Urinary bladder (tissue), 4 donors: ENCODE measurements around the gene CNPY4. TPM values are rescaled to one million over a fixed set of nuclear protein-coding genes. Genes with fewer than 3 reads are reported as not detected.

Source experiments
- DNase-seq: peaks from one replicate; pipeline ENCODE4 v3.0.0-alpha.2; 2015; ENCODE audit errors: extremely low spot score
- H3K27ac ChIP-seq: one replicate; pipeline ENCODE4 v1.5.1; 2013; ENCODE audit warnings: low read depth, mild to moderate bottlenecking, moderate library complexity
- H3K36me3 ChIP-seq: one replicate; pipeline ENCODE4 v1.6.1; 2013; ENCODE audit warnings: mild to moderate bottlenecking, moderate library complexity; ENCODE audit not compliant: insufficient read depth
- H3K4me1 ChIP-seq: one replicate; pipeline ENCODE4 v1.6.1; 2013; ENCODE audit warnings: mild to moderate bottlenecking, moderate library complexity; ENCODE audit not compliant: insufficient read depth
- H3K4me3 ChIP-seq: one replicate; pipeline ENCODE4 v1.5.1; 2013; ENCODE audit warnings: low read depth, low read length
- WGBS: extraction: QIAGEN DNeasy Blood & Tissue Kit; methylation state at CpG from one replicate; pipeline ENCODE4 v1.1.7; 2013; 5-methylcytosine and 5-hydroxymethylcytosine counted together
- polyA plus RNA-seq: library from polyadenylated mRNA; stranded (reverse); fragments of 200-250 nt; gene quantifications from one replicate; pipeline ENCODE4 v1.2.3, GENCODE V29; 2013
- total RNA-seq: library from RNA; depleted of rRNA; stranded (reverse); fragments of >200 nt; gene quantifications from one replicate; pipeline ENCODE4 v1.2.3, GENCODE V29; 2014
- donor health status: healthy with polysubstance abuse.
- donor health status: healthy.

CNPY4 gene
- total and polyA plus RNA-seq, 2 donors = 26.1 to 34.5 TPM

- Histone ChIP-seq H3K4me1 (no peaks in the 10 kb centered on the region), H3K4me3 (no peak overlapping the region), H3K27ac (no peak overlapping the region), H3K36me3 (no peaks in the 10 kb centered on the region)
- 31% methylated on average over 10 of the region's 10 CpGs for WGBS
- no peak for DNase-seq
These were observed 32.2 kb upstream of the CNPY4 start for GRCh38 chr7:100087055-100087750.

GRCh38 chr7:100088095-100088620, 31.3 kb upstream of the CNPY4 start:
- H3K36me3 ChIP-seq = no peaks in the 10 kb centered on the region
- peak overlapping the region; percentile 64 for H3K4me3 ChIP-seq
- peak overlapping the region; percentile 79 for H3K27ac ChIP-seq
- 76% methylated on average over 11 of the region's 11 CpGs for WGBS
- DNase-seq = no peak
- no peaks in the 10 kb centered on the region for H3K4me1 ChIP-seq

GRCh38 chr7:100088621-100089457, 30.6 kb upstream of the CNPY4 start, which contains the start of gene COPS6:
Gene COPS6 (plus strand): TSS chr7:100088969. CDS start chr7:100088991, 22 bp downstream.
- DNase-seq = no peak
- Histone ChIP-seq H3K36me3 (no peaks in the 10 kb centered on the region), H3K4me1 (no peaks in the 10 kb centered on the region), H3K27ac (peak within 1 kb of the TSS; percentile 79), H3K4me3 (peak within 1 kb of the TSS; percentile 64)
- under 1% methylated on average over 68 of the region's 68 CpGs for WGBS

- no peak overlapping the region for H3K27ac ChIP-seq
- no peak for DNase-seq
- H3K36me3 ChIP-seq = no peaks in the 10 kb centered on the region
- no peaks in the 10 kb centered on the region for H3K4me1 ChIP-seq
- peak overlapping the region; percentile 64 for H3K4me3 ChIP-seq
- 23% methylated on average over 7 of the region's 7 CpGs for WGBS
These were observed 29.8 kb upstream of the CNPY4 start for GRCh38 chr7:100089458-100090196.

- no peak for DNase-seq
- WGBS = 84% methylated on average over 14 of the region's 14 CpGs
- no peaks in the 10 kb centered on the region for H3K36me3 ChIP-seq
- H3K4me3 ChIP-seq = no peak overlapping the region
- no peaks in the 10 kb centered on the region for H3K4me1 ChIP-seq
- no peak overlapping the region for H3K27ac ChIP-seq
These were observed 28.7 kb upstream of the CNPY4 start for GRCh38 chr7:100090527-100091410.

- WGBS = 50% methylated on average over 19 of the region's 19 CpGs
- Histone ChIP-seq H3K4me3 (no peak overlapping the region), H3K36me3 (peaks cover 2% of the 10 kb centered on the region), H3K27ac (no peak overlapping the region), H3K4me1 (no peaks in the 10 kb centered on the region)
- no peak for DNase-seq
These were observed 27.8 kb upstream of the CNPY4 start for GRCh38 chr7:100091411-100092181.

DNA sequence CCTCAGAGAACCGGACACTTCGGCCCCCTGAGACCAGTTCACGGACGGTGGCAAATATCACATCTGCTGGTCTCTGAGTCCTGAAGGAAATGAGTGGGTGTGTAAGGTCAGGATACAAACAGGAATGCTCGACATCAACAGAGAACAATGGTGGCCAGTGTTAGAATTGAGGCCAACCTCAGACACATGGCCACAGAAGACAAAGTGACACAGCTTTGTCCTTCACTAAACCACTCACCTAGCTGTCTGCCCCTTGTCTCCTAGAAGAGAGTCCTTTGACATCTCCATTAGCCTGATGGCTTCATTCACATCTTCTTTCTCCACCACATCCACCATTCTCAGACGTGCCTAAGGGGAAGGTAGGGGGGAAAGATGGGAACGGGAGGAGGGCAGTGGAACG, 26.4 kb upstream of the CNPY4 start:
- 49% methylated on average over 8 of the region's 8 CpGs for WGBS
- Histone ChIP-seq H3K4me3 (no peak overlapping the region), H3K27ac (no peak overlapping the region), H3K4me1 (no peaks in the 10 kb centered on the region), H3K36me3 (peaks cover 2% of the 10 kb centered on the region)
- no peak for DNase-seq

GRCh38 chr7:100093498-100093897, 25.9 kb upstream of the CNPY4 start:
- no peaks in the 10 kb centered on the region for H3K4me1 ChIP-seq
- H3K27ac ChIP-seq = no peak overlapping the region
- 39% methylated on average over 13 of the region's 13 CpGs for WGBS
- peaks cover 2% of the 10 kb centered on the region for H3K36me3 ChIP-seq
- DNase-seq = no peak
- no peak overlapping the region for H3K4me3 ChIP-seq

- H3K4me1 ChIP-seq = no peaks in the 10 kb centered on the region
- DNase-seq = no peak
- H3K27ac ChIP-seq = no peak overlapping the region
- H3K4me3 ChIP-seq = no peak overlapping the region
- H3K36me3 ChIP-seq = peaks cover 2% of the 10 kb centered on the region
- WGBS = 78% methylated on average over 16 of the region's 16 CpGs
These were observed 25.4 kb upstream of the CNPY4 start for GRCh38 chr7:100093925-100094486.

DNA sequence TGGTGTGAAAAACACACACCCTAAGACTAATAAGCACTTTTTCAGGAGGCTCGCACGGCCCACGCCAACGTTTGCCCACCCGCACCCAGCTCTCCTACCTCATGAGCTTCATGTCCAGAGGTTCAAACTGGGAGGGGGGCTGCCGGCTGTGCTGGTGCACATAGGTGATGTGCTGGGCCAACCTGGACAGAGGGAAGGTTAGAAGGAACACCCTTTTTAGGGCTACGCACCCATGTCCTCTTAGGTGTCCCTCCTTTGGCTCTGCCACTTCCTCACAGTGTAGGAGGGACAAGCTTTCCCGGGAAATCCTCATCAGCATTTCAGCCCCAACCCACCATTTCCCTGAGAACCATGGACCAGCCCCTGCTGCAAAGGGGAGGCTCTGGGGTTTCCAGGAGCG, 24.1 kb upstream of the CNPY4 start:
- no peak overlapping the region for H3K4me3 ChIP-seq
- H3K27ac ChIP-seq = no peak overlapping the region
- H3K36me3 ChIP-seq = peaks cover 2% of the 10 kb centered on the region
- WGBS = 83% methylated on average over 9 of the region's 9 CpGs
- H3K4me1 ChIP-seq = no peaks in the 10 kb centered on the region
- no peak for DNase-seq

DNA sequence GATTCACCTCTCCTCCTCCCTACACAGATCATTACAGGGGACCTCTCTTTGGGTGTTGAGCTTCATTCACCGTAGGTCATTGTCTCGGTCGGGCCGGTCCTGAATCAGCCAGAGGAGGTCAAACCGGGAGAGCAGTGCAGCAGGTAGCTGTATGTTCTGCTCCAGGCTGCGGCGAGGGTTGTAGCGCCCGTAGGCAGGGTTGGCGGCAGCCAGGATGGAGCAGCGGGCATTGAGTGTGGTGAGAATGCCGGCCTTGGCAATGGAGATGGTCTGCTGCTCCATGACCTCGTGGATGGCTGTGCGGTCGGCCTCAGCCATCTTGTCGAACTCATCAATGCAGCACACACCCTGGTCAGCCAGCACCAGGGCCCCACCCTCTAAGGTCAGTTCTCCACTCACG, 23.7 kb upstream of the CNPY4 start:
- Histone ChIP-seq H3K4me3 (no peak overlapping the region), H3K27ac (no peak overlapping the region), H3K36me3 (peaks cover 2% of the 10 kb centered on the region), H3K4me1 (no peaks in the 10 kb centered on the region)
- WGBS = 92% methylated on average over 17 of the region's 17 CpGs
- no peak for DNase-seq

DNA sequence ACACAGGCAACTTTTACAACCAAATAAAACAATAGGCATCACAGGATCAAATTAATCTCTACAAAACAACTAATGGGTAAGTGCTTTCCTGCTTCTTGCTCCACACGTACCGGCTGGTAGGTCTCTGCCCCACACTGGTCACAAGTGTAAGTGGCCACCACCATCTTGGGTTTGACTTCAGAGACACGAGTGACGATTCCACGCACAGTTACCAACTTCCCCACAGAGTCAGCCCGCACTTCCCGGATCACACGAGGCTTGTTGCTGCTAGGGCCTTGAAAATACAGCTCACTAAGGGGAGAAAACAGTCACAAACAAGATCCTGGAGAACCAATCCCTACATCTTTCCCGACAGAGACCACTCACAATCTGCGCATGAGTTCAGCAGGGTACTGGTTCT, 20.5 kb upstream of the CNPY4 start:
- Histone ChIP-seq H3K27ac (no peak overlapping the region), H3K4me1 (no peaks in the 10 kb centered on the region), H3K36me3 (peaks cover 2% of the 10 kb centered on the region), H3K4me3 (no peak overlapping the region)
- WGBS = 82% methylated on average over 10 of the region's 10 CpGs
- no peak for DNase-seq
